Ovary (tissue), 3 donors: ENCODE measurements around the gene CRHR2.

Experiments used
- CTCF ChIP-seq, 3 donors: fragments of 450-650 bp in 2 of 3; fragments of 200-600 bp in 1 of 3; IDR thresholded peaks; one replicate each; pipeline versions ENCODE4 v1.5.1 to v1.8.0; 2016 to 2022; ENCODE audit warnings: antibody characterized with exemption in 3 of 3, mild to moderate bottlenecking in 1 of 3
- POLR2A ChIP-seq: fragments of 450-650 bp; IDR thresholded peaks from one replicate; pipeline ENCODE4 v1.6.1; 2017; ENCODE audit warnings: antibody characterized with exemption, mild to moderate bottlenecking, moderate library complexity
- donor health status: DM: no; HTN: no; CAD: no.

- no peak for TF ChIP-seq CTCF (IDR thresholded peaks at IDR 0.05)
- no peak for TF ChIP-seq POLR2A
Observed at GRCh38 chr7:30664184-30664885, 17.9 kb downstream of the CRHR2 start.
